ENCODE data around the gene FIGLA. TPM values are rescaled to one million over a fixed set of nuclear protein-coding genes. Genes with fewer than 3 reads are reported as not detected.

FIGLA gene
- polyA plus RNA-seq, 1 of the 3 experiments (the other 2 are of a cell fraction): not detected

GRCh38 chr2:70817284-70817954 is 27.0 kb upstream of the FIGLA start:
- 47% methylated on average over 3 of the region's 3 CpGs for WGBS (ENCODE audit: low lambda C conversion rate)
- POLR2A ChIA-PET: no interaction called here

GRCh38 chr2:70816726-70817125 is 26.3 kb upstream of the FIGLA start:
- no peak overlapping the region for H3K9ac ChIP-seq
- no peak overlapping the region for H3K4me3 ChIP-seq (ENCODE audit: low read depth in 2 of 2, low read length in 1 of 2)
- H2AFZ ChIP-seq (ENCODE audit: low read depth): no peak overlapping the region
- H3K9me3 ChIP-seq: no peaks in the 10 kb centered on the region
- no peaks in the 10 kb centered on the region; the same call in none of the 2 replicates for H3K27me3 ChIP-seq (ENCODE audit: insufficient read depth)
- 25% methylated on average over 5 of the region's 5 CpGs for WGBS (ENCODE audit: low lambda C conversion rate)
- no peaks in the 10 kb centered on the region for H3K36me3 ChIP-seq (replicated peaks in 1 of 2; ENCODE audit: control insufficient read depth in 1 of 2, insufficient read depth in 2 of 2, low read length in 1 of 2)
- H3K79me2 ChIP-seq (ENCODE audit: insufficient read depth): no peaks in the 10 kb centered on the region
- no peaks in the 10 kb centered on the region for H3K9me2 ChIP-seq
- ChIA-PET POLR2A (no interaction called here), CTCF (interaction anchor here (0.9 to 1.3 kb wide), 3 partner anchors 27 to 144 kb away, joined by 3 to 5 read pairs (median 3); partner anchors contain the start of gene FIGLA)
- TF ChIP-seq FOXJ3 (CRISPR knock-in tag; IDR thresholded peaks at IDR 0.05) (no peak), SMC3 (IDR thresholded peaks at IDR 0.05; ENCODE audit: low read depth, low read length) (no peak), MAX (IDR thresholded peaks at IDR 0.05; ENCODE audit: low read depth) (no peak), MEF2A (IDR thresholded peaks at IDR 0.05; ENCODE audit: borderline replicate concordance, low read depth) (no peak), IRF3 (IDR thresholded peaks at IDR 0.05; ENCODE audit: low read depth, low read length) (no peak)
- no peak overlapping the region for H3K27ac ChIP-seq (ENCODE audit: low read depth in 2 of 2, low read length in 1 of 2)
- DNase-seq: no peak
- H3K4me2 ChIP-seq: no peak overlapping the region
- no peaks in the 10 kb centered on the region for H4K20me1 ChIP-seq (ENCODE audit: insufficient read depth)
- H3K4me1 ChIP-seq (ENCODE audit: control insufficient read depth in 1 of 2, insufficient read depth in 2 of 2, low read depth in 1 of 2, low read length in 1 of 2): no peaks in the 10 kb centered on the region; a peak in 1 of 4 replicates
- H3F3A ChIP-seq (replicated peaks; ENCODE audit: insufficient read depth): no peaks in the 10 kb centered on the region

More at GRCh38 chr2:70817284-70817954, 27.0 kb upstream of the FIGLA start:
- DNase-seq: no peak
- TF ChIP-seq USF2 (IDR thresholded peaks at IDR 0.05; ENCODE audit: borderline replicate concordance, low read depth, low read length) (no peak), CHD2 (IDR thresholded peaks at IDR 0.05; ENCODE audit: low read length, partially characterized antibody) (no peak), JUND (IDR thresholded peaks at IDR 0.05) (no peak), ELF1 (IDR thresholded peaks at IDR 0.05) (no peak), MAX (IDR thresholded peaks at IDR 0.05; ENCODE audit: low read depth) (no peak), POLR2AphosphoS5 (IDR thresholded peaks at IDR 0.05; ENCODE audit: low read depth, low read length) (no peak), RCOR1 (IDR thresholded peaks at IDR 0.05; ENCODE audit: low read length) (no peak), USF1 (IDR thresholded peaks at IDR 0.05; ENCODE audit: borderline replicate concordance, low read depth) (no peak)
- Histone ChIP-seq H3K36me3 (replicated peaks in 1 of 2; ENCODE audit: control insufficient read depth in 1 of 2, insufficient read depth in 2 of 2, low read length in 1 of 2) (no peaks in the 10 kb centered on the region), H3K4me1 (ENCODE audit: control insufficient read depth in 1 of 2, insufficient read depth in 2 of 2, low read depth in 1 of 2, low read length in 1 of 2) (no peaks in the 10 kb centered on the region; a peak in 1 of 4 replicates), H2AFZ (ENCODE audit: low read depth) (no peak overlapping the region), H3K9ac (no peak overlapping the region), H3K79me2 (ENCODE audit: insufficient read depth) (no peaks in the 10 kb centered on the region), H3K27me3 (ENCODE audit: insufficient read depth) (no peaks in the 10 kb centered on the region; the same call in none of the 2 replicates), H3K27ac (ENCODE audit: low read depth in 2 of 2, low read length in 1 of 2) (no peak overlapping the region), H3K4me3 (ENCODE audit: low read depth in 2 of 2, low read length in 1 of 2) (no peak overlapping the region), H4K20me1 (ENCODE audit: insufficient read depth) (no peaks in the 10 kb centered on the region), H3K9me3 (no peaks in the 10 kb centered on the region), H3F3A (replicated peaks; ENCODE audit: insufficient read depth) (no peaks in the 10 kb centered on the region), H3K9me2 (no peaks in the 10 kb centered on the region), H3K4me2 (no peak overlapping the region)
- CTCF ChIA-PET: interaction anchor here (1.3 kb wide), 1 partner anchor 27 kb away, joined by 5 read pairs; the partner anchor contains the start of gene FIGLA

Measured in SK-N-SH (cell line).